ENCODE data around the gene COPS2.
A peak's percentile ranks its signal among the peaks of the same experiment; 100 is the strongest.

Gene COPS2

GRCh38 chr15:49169880-49170597, 14.6 kb upstream of the COPS2 start, which contains the start of gene GALK2:
GALK2 (plus strand) TSS chr15:49170247; CDS start chr15:49170323, 76 bp downstream.
- TF ChIP-seq POLR2A (IDR thresholded peaks at IDR 0.05; ENCODE audit: extremely low read depth, insufficient read length): peak; percentile 79
- peak; percentile 98 for TF ChIP-seq MAX (IDR thresholded peaks at IDR 0.05; ENCODE audit: low read depth, low read length)
- TF ChIP-seq, protein P1, sequence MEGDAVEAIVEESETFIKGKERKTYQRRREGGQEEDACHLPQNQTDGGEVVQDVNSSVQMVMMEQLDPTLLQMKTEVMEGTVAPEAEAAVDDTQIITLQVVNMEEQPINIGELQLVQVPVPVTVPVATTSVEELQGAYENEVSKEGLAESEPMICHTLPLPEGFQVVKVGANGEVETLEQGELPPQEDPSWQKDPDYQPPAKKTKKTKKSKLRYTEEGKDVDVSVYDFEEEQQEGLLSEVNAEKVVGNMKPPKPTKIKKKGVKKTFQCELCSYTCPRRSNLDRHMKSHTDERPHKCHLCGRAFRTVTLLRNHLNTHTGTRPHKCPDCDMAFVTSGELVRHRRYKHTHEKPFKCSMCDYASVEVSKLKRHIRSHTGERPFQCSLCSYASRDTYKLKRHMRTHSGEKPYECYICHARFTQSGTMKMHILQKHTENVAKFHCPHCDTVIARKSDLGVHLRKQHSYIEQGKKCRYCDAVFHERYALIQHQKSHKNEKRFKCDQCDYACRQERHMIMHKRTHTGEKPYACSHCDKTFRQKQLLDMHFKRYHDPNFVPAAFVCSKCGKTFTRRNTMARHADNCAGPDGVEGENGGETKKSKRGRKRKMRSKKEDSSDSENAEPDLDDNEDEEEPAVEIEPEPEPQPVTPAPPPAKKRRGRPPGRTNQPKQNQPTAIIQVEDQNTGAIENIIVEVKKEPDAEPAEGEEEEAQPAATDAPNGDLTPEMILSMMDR (IDR thresholded peaks at IDR 0.05; ENCODE audit: low read depth, low read length): no peak
- TF ChIP-seq MYC (IDR thresholded peaks at IDR 0.05; ENCODE audit: low read depth, low read length): peak; percentile 95
- peak within 1 kb of the TSS; percentile 92 for H3K4me3 ChIP-seq (ENCODE audit: low read depth, low read length)
- peak; percentile 93 for DNase-seq (ENCODE audit: low read depth)

- TF ChIP-seq POLR2A (IDR thresholded peaks at IDR 0.05; ENCODE audit: extremely low read depth, insufficient read length) (no peak), MAX (IDR thresholded peaks at IDR 0.05; ENCODE audit: low read depth, low read length) (no peak), MYC (IDR thresholded peaks at IDR 0.05; ENCODE audit: low read depth, low read length) (no peak)
- TF ChIP-seq, protein P1 (IDR thresholded peaks at IDR 0.05; ENCODE audit: low read depth, low read length): no peak
- no peak overlapping the region for H3K4me3 ChIP-seq (ENCODE audit: low read depth, low read length)
- no peak for DNase-seq (ENCODE audit: low read depth)
Measured at GRCh38 chr15:49168016-49168415, 12.6 kb upstream of the COPS2 start.

DNA sequence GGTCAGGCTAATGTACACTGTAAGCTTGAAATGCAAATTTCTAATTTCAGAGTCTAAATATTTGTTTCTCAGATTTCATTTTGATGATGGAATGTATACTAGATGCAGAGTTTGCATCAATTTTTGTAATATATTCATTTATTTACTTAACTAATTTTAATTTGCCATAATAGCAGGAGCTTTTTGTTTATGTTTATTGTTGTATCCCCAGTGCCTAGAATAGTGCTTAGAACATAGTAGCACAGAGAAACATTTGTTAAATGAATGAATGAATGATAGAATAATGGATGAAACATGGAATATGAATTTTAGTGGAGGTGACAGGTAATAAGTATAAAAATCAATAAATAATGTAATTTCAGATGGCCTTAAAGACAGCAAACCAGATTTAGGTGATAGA, 9.5 kb upstream of the COPS2 start:
- H3K4me3 ChIP-seq (ENCODE audit: low read depth, low read length): no peak overlapping the region
- TF ChIP-seq POLR2A (IDR thresholded peaks at IDR 0.05; ENCODE audit: extremely low read depth, insufficient read length) (no peak), MYC (IDR thresholded peaks at IDR 0.05; ENCODE audit: low read depth, low read length) (no peak), MAX (IDR thresholded peaks at IDR 0.05; ENCODE audit: low read depth, low read length) (no peak)
- TF ChIP-seq, protein P1 (IDR thresholded peaks at IDR 0.05; ENCODE audit: low read depth, low read length): no peak
- DNase-seq (ENCODE audit: low read depth): no peak

GRCh38 chr15:49163678-49164077, 8.3 kb upstream of the COPS2 start:
- TF ChIP-seq, protein P1 (IDR thresholded peaks at IDR 0.05; ENCODE audit: low read depth, low read length): no peak
- TF ChIP-seq POLR2A (IDR thresholded peaks at IDR 0.05; ENCODE audit: extremely low read depth, insufficient read length) (no peak), MAX (IDR thresholded peaks at IDR 0.05; ENCODE audit: low read depth, low read length) (no peak), MYC (IDR thresholded peaks at IDR 0.05; ENCODE audit: low read depth, low read length) (no peak)
- H3K4me3 ChIP-seq (ENCODE audit: low read depth, low read length): no peak overlapping the region
- DNase-seq (ENCODE audit: low read depth): no peak

DNA sequence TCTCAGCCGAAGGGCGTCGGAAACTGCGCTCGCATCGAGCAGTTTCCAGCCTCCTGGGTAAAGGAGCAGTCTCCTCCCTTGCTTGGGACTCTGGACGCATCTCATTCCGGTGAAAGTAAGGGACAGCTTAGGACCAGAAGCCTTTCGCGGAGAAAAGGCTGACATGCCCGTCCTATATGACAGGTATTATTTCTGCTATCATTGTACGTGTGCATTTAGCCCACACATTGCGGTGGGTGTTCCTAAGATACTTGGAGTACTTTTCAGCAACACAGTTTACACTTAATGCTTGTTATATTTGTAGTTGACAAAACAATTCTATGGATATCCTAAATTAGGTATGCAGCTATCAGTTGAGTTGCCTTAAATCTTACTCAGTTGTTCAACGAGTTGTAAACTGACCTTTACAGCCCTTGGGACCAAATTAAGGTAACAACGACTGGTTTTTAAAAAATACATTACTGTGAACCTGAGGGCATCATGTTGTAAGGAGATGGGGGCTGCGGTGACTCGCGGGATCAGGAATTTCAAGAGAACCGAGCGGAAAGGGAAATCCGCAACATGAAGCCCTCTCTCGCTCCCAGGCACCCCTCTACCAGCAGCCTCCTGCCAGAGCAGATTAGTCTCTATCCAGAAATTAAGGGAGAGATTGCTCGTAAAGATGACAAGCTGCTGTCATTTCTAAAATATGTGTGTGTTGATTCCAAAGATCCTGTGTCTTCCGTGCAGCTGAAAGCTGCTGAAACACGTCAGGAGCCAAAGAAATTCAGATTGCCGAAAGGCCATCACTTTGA, 632 bp upstream of the COPS2 start:
- H3K4me3 ChIP-seq (ENCODE audit: low read depth, low read length): peak overlapping the region; percentile 79
- peak; percentile 20 for DNase-seq (ENCODE audit: low read depth)
- peak; percentile 49 for TF ChIP-seq POLR2A (IDR thresholded peaks at IDR 0.05; ENCODE audit: extremely low read depth, insufficient read length)
- no peak for TF ChIP-seq MAX (IDR thresholded peaks at IDR 0.05; ENCODE audit: low read depth, low read length)

DNA sequence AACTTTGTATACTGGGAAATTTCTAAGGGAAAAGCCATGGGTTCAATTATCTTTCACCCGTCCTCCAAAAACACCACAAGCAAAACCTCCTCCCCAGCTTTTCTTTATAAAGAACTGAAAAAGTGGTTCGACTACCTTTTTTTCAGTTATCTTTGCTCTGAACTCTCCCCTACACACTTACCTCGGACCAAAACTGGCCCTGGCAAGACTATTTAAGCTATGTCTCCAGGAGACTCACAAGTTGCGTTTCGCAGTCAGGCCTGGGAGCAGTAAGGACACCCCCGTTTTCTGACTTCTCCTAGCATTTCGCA, 645 bp downstream of the COPS2 start:
- TF ChIP-seq POLR2A (IDR thresholded peaks at IDR 0.05; ENCODE audit: extremely low read depth, insufficient read length) (no peak), MAX (IDR thresholded peaks at IDR 0.05; ENCODE audit: low read depth, low read length) (no peak), MYC (IDR thresholded peaks at IDR 0.05; ENCODE audit: low read depth, low read length) (no peak)
- TF ChIP-seq, protein P1 (IDR thresholded peaks at IDR 0.05; ENCODE audit: low read depth, low read length): no peak
- H3K4me3 ChIP-seq (ENCODE audit: low read depth, low read length): peak overlapping the region; percentile 79
- DNase-seq (ENCODE audit: low read depth): no peak
